SK-N-MC (cell line): ENCODE data around the gene SYT3.

Experiments used
- EZH2 ChIP-seq: fragments of 200-600 bp; sonication (generic); IDR thresholded peaks from one replicate; pipeline ENCODE4 v1.6.1; 2017; ENCODE audit warnings: antibody characterized with exemption
- FOXP2 ChIP-seq: optimal IDR thresholded peaks from 2 replicates; pipeline ENCODE3; 2011; ENCODE audit warnings: mild to moderate bottlenecking, moderate library complexity; ENCODE audit not compliant: insufficient read depth; ENCODE audit errors: extremely low read length, control extremely low read depth
- POLR2AphosphoS5 ChIP-seq: IDR thresholded peaks from 2 replicates; pipeline ENCODE4 v1.6.1; 2012; ENCODE audit warnings: mild to moderate bottlenecking, low read depth, low read length, borderline replicate concordance

GRCh38 chr19:50657222-50657669, 17.6 kb upstream of the SYT3 start:
- TF ChIP-seq EZH2 (no peak), POLR2AphosphoS5 (no peak), FOXP2 (no peak)
